ENCODE data around the gene C9.
"Not testable (repeated sequence)": the region's sequence is repeated elsewhere in the genome, so short reads cannot be mapped to it uniquely, and the experiment has no call there.

C9 gene

GRCh38 chr5:39364367-39364766, at the start of gene C9:
Gene C9, minus strand, starts transcription at chr5:39364495. Its CDS starts 31 bp downstream, at chr5:39364464.
- no peak for DNase-seq

DNA sequence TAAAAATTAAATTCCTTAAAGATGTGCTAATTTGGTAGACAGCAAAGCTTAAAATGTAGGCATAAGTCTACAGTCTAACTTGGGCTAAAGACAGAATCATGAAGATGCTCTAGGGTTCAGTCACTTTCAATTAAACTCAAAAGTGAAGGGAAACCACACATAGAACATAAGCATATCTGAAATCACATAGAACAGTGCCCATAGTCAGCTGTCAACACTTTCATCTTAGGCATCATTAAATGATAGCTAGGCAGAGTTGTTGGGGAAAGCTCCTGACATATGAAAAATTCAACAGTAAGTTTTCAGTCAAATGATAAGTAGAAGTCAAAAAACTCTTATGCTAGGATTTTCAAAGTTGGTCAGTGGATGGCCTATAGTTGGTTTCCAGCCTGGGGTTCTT, 49.5 kb upstream of the C9 start:
- DNase-seq = no peak

- no peak for DNase-seq
Measured at GRCh38 chr5:39412721-39413394, 48.6 kb upstream of the C9 start.

GRCh38 chr5:39411985-39412384, 47.7 kb upstream of the C9 start:
- DNase-seq = no peak

GRCh38 chr5:39411061-39411460, 46.8 kb upstream of the C9 start:
- no peak for DNase-seq

DNA sequence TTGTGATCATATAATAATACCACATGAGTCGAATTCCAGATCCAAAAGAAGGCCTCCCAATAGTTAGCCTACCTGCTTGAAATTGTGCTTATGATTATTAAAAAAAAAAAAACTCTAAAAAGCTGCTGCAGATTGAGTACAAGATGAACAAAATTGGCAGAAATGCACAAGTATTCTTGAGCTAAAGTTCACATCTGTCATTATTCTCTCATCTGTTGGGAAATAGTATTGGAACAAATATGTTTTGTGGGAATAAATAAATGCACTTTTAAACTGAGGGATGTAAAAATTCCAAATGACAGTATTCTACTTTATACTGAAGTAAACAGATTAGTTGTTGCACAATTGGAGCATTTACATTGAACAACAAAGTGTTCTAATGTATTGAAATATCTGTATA, 44.7 kb upstream of the C9 start:
- no peak for DNase-seq

- DNase-seq = no peak
Measured at GRCh38 chr5:39405083-39405843, 41.0 kb upstream of the C9 start.

GRCh38 chr5:39403761-39404160, 39.5 kb upstream of the C9 start:
- DNase-seq = not testable (repeated sequence)

- DNase-seq = not testable (repeated sequence)
Measured at GRCh38 chr5:39402140-39402539, 37.8 kb upstream of the C9 start.

DNA sequence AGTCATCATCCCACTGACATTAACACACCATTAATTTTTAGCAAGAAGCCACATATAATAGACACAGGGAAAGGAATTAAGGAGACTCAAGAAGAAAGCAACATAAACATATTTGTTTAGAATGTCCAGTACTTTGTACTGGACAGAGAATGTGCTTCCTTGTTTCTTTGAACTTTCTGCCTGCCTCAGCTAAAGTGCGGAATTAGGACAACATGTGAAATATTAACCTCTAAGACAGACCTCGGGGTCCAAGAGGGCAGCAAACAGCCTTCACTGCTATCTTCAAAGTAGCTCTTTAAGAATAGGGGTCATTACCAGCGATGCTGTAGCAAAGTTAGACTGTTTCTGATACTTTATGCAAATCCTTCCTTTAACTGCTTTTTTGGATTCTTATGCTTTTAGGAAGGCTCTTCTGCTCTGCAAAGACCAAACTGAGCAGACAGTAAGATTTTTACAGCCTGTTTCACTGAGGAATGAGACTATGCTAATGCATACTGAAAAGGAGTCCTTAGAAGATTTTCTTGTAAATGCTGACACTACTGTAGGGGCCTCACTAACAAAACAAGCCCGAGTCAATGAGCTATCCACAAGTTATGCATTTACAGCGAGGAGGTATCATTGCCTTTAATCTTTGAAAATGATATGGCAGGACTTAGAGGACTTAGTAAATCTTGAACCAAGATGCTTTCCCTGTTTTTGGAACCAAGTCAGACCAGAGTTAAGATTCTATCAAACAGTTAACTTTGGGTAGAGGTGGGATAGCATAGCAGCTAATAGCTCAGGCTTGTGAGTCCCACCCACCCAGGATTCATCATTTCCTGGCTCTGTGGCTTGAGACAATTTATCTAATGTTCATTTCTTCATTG, 36.7 kb upstream of the C9 start:
- DNase-seq = no peak

DNA sequence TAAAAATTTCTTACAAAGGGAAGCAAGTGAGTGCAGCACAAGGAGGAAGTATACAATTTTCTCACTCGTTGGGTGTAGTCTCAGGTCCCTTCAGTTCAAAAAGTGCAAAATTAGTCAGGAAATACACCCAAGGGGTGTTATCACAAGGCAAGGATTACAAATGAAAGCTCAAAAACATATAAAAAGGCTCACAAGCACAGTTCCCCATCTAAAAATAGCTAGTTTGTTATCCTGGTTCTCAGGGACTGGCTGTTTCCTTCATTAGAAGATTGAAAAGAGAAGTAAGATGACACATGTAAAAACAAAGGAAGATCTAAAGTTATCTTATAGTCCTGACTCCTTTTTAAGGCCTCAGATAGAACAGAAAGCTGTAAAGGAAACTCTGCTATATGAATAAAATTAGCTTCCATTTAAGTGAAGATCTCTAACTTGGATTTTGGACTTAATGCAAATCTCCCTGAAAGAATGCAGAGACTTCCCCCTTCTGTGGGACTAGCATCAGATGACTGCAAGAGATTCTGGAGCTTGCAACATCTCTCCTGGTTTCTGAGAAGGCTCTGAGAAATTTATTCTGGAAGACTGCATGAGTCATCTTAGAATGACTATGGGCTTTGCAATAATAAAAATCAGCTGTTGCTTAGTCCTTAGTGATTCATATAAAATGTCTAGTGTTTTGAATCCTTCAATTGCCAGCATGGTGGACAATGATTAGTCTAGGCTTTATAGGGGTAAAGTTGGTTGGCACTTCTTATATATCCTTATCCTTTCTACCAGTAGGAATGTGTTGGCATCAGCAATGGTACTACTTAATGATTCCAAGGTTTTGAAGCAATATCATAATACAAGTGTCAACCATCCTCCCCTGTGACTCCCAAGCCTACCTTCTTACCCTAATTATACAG, 35.1 kb upstream of the C9 start:
- DNase-seq = no peak

GRCh38 chr5:39396843-39397242, 32.5 kb upstream of the C9 start:
- DNase-seq = no peak

DNA sequence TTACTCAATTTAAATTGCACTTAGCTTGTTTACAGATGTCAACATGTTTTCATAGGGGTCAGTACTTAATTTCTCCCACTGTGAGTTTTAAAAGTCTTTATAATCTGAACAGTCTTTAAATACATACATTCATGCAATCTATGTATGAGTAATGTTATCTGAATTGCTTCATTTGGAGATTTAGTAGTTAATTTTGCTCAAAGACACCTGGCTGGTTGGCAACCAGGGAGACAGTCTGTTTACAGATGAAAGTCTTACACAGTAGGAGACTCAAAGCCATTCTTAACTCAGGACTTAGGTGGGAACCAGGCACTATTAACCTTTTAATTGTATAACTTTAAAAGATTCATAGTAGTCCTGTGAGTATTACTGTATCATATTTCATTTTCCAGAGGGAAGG, 31.2 kb upstream of the C9 start:
- DNase-seq = no peak

DNA sequence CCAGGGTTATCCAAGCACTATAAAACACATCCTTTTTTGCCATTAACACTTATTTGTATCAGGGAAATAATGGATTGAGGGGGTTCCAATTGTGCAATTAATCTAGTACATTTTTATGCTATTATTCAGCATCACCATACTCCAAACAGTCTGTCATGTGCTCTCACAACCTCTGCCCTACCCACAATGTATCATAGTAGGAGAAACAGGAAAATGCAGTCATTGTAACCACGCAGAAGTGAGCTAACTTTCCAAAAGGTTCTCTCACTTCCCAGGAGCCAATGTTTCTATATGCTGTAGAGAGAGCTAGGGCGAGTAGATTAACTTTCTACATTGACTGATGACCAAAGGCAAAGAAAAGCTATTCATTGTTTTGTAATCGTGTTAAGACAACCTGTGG, 30.7 kb upstream of the C9 start:
- no peak for DNase-seq

DNA sequence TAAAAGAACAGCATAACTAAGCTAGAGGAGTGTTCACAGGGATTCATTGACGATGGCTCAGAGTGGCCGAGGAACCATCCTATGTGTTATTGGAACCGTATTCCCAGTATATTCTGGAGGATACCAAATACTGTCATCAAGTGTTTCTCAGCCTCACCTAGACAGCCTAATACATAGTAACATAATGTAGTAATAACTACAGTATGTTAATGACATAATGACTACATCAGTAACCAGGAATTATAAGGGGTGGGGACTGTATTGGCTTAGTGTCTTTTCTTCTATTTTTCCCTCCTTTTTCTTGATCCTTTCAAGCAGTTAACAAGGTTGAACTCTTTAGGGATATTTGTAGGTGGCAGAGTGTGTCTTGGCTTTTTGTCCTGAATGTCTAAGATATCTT, 26.6 kb upstream of the C9 start:
- no peak for DNase-seq

GRCh38 chr5:39387293-39387692, 23.0 kb upstream of the C9 start:
- no peak for DNase-seq

DNA sequence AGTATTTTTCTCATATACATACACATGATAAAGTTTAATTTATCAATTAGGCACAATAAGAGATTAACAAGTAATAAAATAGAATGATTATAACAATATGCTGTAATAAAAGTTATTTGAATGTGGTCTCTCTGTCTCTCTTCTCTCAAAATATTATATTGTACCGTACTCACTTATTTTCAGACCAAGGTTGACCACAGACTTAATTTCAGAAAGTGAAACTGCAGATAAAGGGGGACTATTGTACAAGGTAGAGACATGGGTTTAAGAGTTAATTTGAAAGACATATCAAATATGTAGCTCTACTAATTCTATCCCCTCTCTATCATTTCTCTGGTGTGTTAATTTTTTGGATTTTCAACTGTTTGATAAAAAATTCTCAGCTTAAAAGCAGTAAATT, 20.0 kb upstream of the C9 start:
- no peak for DNase-seq

DNA sequence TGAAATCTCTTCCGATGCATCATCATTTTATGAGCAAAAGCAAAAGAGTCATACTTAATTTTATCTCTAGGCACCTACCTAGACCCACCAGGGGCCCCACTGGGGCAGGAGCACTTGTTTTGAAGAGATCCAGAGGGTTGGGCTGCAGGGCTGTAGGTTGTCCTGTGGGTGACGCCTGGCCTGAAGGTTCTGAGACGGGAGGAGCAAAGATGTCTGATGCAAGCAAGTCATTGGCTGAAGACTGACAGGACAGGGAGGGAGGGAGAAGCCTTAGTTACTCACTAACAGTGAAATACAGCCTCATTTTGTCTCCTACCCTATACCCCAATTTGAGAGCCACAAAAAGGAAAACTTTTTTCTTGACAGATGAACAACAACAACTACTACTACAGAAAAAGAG, 17.1 kb upstream of the C9 start:
- DNase-seq = no peak

GRCh38 chr5:39379693-39380092, 15.4 kb upstream of the C9 start:
- DNase-seq = no peak

DNA sequence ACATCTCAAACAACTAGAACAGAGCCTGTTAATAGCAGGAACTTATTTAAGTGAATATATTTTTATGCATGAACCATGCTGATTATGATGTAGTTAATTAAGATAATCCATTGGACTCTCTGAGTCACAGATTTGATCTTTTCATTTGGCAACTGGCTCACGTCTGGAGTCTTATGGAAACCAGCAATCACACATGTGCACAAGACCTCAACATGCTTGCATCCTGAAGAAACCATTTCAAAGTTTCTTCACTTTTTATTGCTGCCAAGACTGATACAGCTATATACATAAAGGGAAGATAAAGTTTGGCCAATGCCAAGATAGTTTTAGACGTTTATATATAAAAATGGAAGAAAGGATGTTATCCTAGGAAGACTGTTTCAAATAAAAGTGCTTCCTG, 13.3 kb upstream of the C9 start:
- DNase-seq = no peak

- no peak for DNase-seq
Measured at GRCh38 chr5:39376293-39376714, 12.0 kb upstream of the C9 start.

DNA sequence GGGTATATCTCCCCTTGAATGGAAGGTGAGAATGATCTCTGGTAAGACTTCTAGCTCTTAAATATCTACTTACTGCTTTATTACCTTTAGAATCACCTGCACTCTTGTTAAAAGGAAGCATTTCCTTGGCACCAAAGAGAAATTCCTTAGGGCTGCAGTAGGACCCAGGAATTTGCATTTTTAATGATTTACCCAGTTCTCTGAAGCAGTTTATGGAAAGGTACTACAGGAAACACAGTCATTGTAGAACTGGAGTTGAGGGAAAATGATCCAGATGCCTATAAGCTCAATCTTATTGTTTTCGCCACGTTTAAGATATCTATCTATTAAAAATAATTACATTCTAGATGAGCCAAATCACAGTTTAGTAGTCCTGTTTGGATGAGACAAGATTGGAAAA, 9.5 kb upstream of the C9 start:
- no peak for DNase-seq

- no peak for DNase-seq
Measured at GRCh38 chr5:39371367-39371635, 7.0 kb upstream of the C9 start.
